HL-60/S4 treated with phorbol 12-myristate 13-acetate at 8.2 ng/mL for 4 days and 3 days (cell line): ENCODE data around the gene PTK6.

Experiments used
- in situ Hi-C: fragments of 300-500 bp; cut with MboI; formaldehyde crosslinking; loops from 2 replicates; pipeline ENCODE4 v1.15.0; 2022; ENCODE audit warnings: low sequenced_read_pairs

PTK6 gene

GRCh38 chr20:63497138-63497945 lies 39.8 kb downstream of the PTK6 start:
- in situ Hi-C loops = no loop called here

- in situ Hi-C loops = no loop called here
Observed at GRCh38 chr20:63496596-63497120, 40.5 kb downstream of the PTK6 start.

GRCh38 chr20:63495741-63496595 lies 41.2 kb downstream of the PTK6 start:
- in situ Hi-C loops = no loop called here

- in situ Hi-C loops = no loop called here
Observed at GRCh38 chr20:63495167-63495720, 41.9 kb downstream of the PTK6 start.

- in situ Hi-C loops = no loop called here
Observed at GRCh38 chr20:63494420-63495166, 42.6 kb downstream of the PTK6 start.

- in situ Hi-C loops = no loop called here
Observed at GRCh38 chr20:63494084-63494419, 43.1 kb downstream of the PTK6 start.

GRCh38 chr20:63493563-63494020 lies 43.6 kb downstream of the PTK6 start:
- in situ Hi-C loops = no loop called here

GRCh38 chr20:63492982-63493381 lies 44.2 kb downstream of the PTK6 start:
- in situ Hi-C loops = no loop called here

GRCh38 chr20:63492518-63492917 lies 44.7 kb downstream of the PTK6 start:
- in situ Hi-C loops = no loop called here

GRCh38 chr20:63491635-63492230 lies 45.4 kb downstream of the PTK6 start:
- in situ Hi-C loops = no loop called here

- in situ Hi-C loops = no loop called here
Observed at GRCh38 chr20:63491078-63491477, 46.1 kb downstream of the PTK6 start.

- in situ Hi-C loops = no loop called here
Observed at GRCh38 chr20:63490416-63490815, 46.8 kb downstream of the PTK6 start.

GRCh38 chr20:63488315-63489251 lies 48.6 kb downstream of the PTK6 start:
- in situ Hi-C loops = no loop called here

GRCh38 chr20:63487781-63488241 lies 49.4 kb downstream of the PTK6 start:
- in situ Hi-C loops = no loop called here

- in situ Hi-C loops = no loop called here
Observed at GRCh38 chr20:63487116-63487764, 49.9 kb downstream of the PTK6 start.

- in situ Hi-C loops = no loop called here
Observed at GRCh38 chr20:63486300-63486855, 50.8 kb downstream of the PTK6 start.

- in situ Hi-C loops = no loop called here
Observed at GRCh38 chr20:63484651-63485403, 52.3 kb downstream of the PTK6 start.

- in situ Hi-C loops = no loop called here
Observed at GRCh38 chr20:63484236-63484635, 52.9 kb downstream of the PTK6 start.
